Measurements from ENCODE around the gene MRPL19. TPM values are rescaled to one million over a fixed set of nuclear protein-coding genes. Genes with fewer than 3 reads are reported as not detected.

The MRPL19 gene
- total RNA-seq, 1 experiment from 2014 or later: 65.3 TPM

GRCh38 chr2:75622500-75622899 lies 24.1 kb upstream of the MRPL19 start:
- H3K36me3 ChIP-seq (ENCODE audit: control insufficient read depth in 1 of 2, insufficient read depth in 2 of 2, low read length in 2 of 2): no peaks in the 10 kb centered on the region
- no peaks in the 10 kb centered on the region for H3K9me3 ChIP-seq (ENCODE audit: control insufficient read depth in 1 of 2, insufficient read depth in 1 of 2, low read depth in 1 of 2, low read length in 2 of 2)
- no TSS peak for BruUV-seq (replicated peaks)
- H3K4me3 ChIP-seq (replicated peaks in 1 of 2; ENCODE audit: low read depth in 1 of 2, low read length in 2 of 2): no peak overlapping the region
- H2AFZ ChIP-seq (ENCODE audit: low read depth, low read length, poor library complexity, severe bottlenecking): no peak overlapping the region
- H3K9me2 ChIP-seq (ENCODE audit: insufficient read depth): no peaks in the 10 kb centered on the region
- no peaks in the 10 kb centered on the region for H3K79me2 ChIP-seq (ENCODE audit: insufficient read depth, low read length)
- POLR2A ChIA-PET: no interaction called here
- RAD21 ChIA-PET (ENCODE audit: low non-redundant PET in 1 of 2, low total read pairs in 2 of 2, uncharacterized antibody in 2 of 2, unreplicated experiment in 2 of 2): no interaction called here
- TF ChIP-seq CTCF (IDR thresholded peaks at IDR 0.05 in 2 of 3, conservative IDR thresholded peaks at IDR 0.05 in 1 of 3; ENCODE audit: borderline replicate concordance in 1 of 3, insufficient read depth in 1 of 3, low read depth in 2 of 3, low read length in 2 of 3) (no peak), JUND (IDR thresholded peaks at IDR 0.05) (no peak), MAX (IDR thresholded peaks at IDR 0.05) (no peak), CEBPB (IDR thresholded peaks at IDR 0.05; ENCODE audit: low read depth) (no peak), TCF7L2 (IDR thresholded peaks at IDR 0.05; ENCODE audit: borderline replicate concordance, extremely low read depth, insufficient read depth, insufficient read length) (no peak), SP1 (IDR thresholded peaks at IDR 0.05; ENCODE audit: low read depth) (no peak), RAD21 (IDR thresholded peaks at IDR 0.05; ENCODE audit: low read depth) (no peak)
- H3K4me2 ChIP-seq (ENCODE audit: low read length): no peak overlapping the region
- H3K27me3 ChIP-seq (ENCODE audit: insufficient read depth, low read length): no peaks in the 10 kb centered on the region
- intact Hi-C loops (cut with micrococcal nuclease): no loop called here
- no peak for DNase-seq (ENCODE audit: low read depth, low spot score)
- ATAC-seq: no peak
- peaks cover 0 to 4% of the 10 kb centered on the region in 2 experiments; a peak in 1 of 4 replicates for H3K4me1 ChIP-seq (ENCODE audit: control insufficient read depth in 1 of 2, insufficient read depth in 2 of 2, low read length in 2 of 2)
- no peak overlapping the region for H3K27ac ChIP-seq (ENCODE audit: low read depth, low read length)
- H4K20me1 ChIP-seq (ENCODE audit: insufficient read depth): no peaks in the 10 kb centered on the region
- CTCF ChIA-PET: no interaction called here
- no peak overlapping the region for H3K9ac ChIP-seq (ENCODE audit: low read length)

GRCh38 chr2:75622929-75623328 lies 23.7 kb upstream of the MRPL19 start:
- CTCF ChIA-PET: no interaction called here
- Histone ChIP-seq H3K9me3 (ENCODE audit: control insufficient read depth in 1 of 2, insufficient read depth in 1 of 2, low read depth in 1 of 2, low read length in 2 of 2) (no peaks in the 10 kb centered on the region), H3K27me3 (ENCODE audit: insufficient read depth, low read length) (no peaks in the 10 kb centered on the region), H2AFZ (ENCODE audit: low read depth, low read length, poor library complexity, severe bottlenecking) (no peak overlapping the region), H3K4me1 (ENCODE audit: control insufficient read depth in 1 of 2, insufficient read depth in 2 of 2, low read length in 2 of 2) (peaks cover 0 to 4% of the 10 kb centered on the region in 2 experiments; a peak in 1 of 4 replicates), H4K20me1 (ENCODE audit: insufficient read depth) (no peaks in the 10 kb centered on the region), H3K79me2 (ENCODE audit: insufficient read depth, low read length) (no peaks in the 10 kb centered on the region), H3K27ac (ENCODE audit: low read depth, low read length) (no peak overlapping the region), H3K9me2 (ENCODE audit: insufficient read depth) (no peaks in the 10 kb centered on the region), H3K4me3 (replicated peaks in 1 of 2; ENCODE audit: low read depth in 1 of 2, low read length in 2 of 2) (no peak overlapping the region), H3K4me2 (ENCODE audit: low read length) (no peak overlapping the region), H3K9ac (ENCODE audit: low read length) (no peak overlapping the region), H3K36me3 (ENCODE audit: control insufficient read depth in 1 of 2, insufficient read depth in 2 of 2, low read length in 2 of 2) (no peaks in the 10 kb centered on the region)
- no peak for TF ChIP-seq ELF1 (IDR thresholded peaks at IDR 0.05; ENCODE audit: borderline replicate concordance, low read depth)
- TF ChIP-seq SP1 (IDR thresholded peaks at IDR 0.05; ENCODE audit: low read depth): no peak
- no peak for TF ChIP-seq RAD21 (IDR thresholded peaks at IDR 0.05; ENCODE audit: low read depth)
- TF ChIP-seq ZFX (IDR thresholded peaks at IDR 0.05): no peak
- TF ChIP-seq, protein P1, sequence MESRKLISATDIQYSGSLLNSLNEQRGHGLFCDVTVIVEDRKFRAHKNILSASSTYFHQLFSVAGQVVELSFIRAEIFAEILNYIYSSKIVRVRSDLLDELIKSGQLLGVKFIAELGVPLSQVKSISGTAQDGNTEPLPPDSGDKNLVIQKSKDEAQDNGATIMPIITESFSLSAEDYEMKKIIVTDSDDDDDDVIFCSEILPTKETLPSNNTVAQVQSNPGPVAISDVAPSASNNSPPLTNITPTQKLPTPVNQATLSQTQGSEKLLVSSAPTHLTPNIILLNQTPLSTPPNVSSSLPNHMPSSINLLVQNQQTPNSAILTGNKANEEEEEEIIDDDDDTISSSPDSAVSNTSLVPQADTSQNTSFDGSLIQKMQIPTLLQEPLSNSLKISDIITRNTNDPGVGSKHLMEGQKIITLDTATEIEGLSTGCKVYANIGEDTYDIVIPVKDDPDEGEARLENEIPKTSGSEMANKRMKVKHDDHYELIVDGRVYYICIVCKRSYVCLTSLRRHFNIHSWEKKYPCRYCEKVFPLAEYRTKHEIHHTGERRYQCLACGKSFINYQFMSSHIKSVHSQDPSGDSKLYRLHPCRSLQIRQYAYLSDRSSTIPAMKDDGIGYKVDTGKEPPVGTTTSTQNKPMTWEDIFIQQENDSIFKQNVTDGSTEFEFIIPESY (IDR thresholded peaks at IDR 0.05; ENCODE audit: extremely low read depth, insufficient replicate concordance, low read length): no peak
- TF ChIP-seq POLR2A (IDR thresholded peaks at IDR 0.05; ENCODE audit: borderline replicate concordance, extremely low read depth, insufficient read depth, insufficient read length): no peak
- TF ChIP-seq TCF7L2 (IDR thresholded peaks at IDR 0.05; ENCODE audit: borderline replicate concordance, extremely low read depth, insufficient read depth, insufficient read length): no peak
- TF ChIP-seq JUND (IDR thresholded peaks at IDR 0.05): no peak
- no peak for TF ChIP-seq ATF3 (IDR thresholded peaks at IDR 0.05)
- no peak for TF ChIP-seq EZH2phosphoT487 (IDR thresholded peaks at IDR 0.05; ENCODE audit: borderline replicate concordance)
- no peak for TF ChIP-seq ZNF274 (IDR thresholded peaks at IDR 0.05; ENCODE audit: low read depth, low read length)
- DNase-seq (ENCODE audit: low read depth, low spot score) (no peak), ATAC-seq (no peak)
- RAD21 ChIA-PET (ENCODE audit: low non-redundant PET in 1 of 2, low total read pairs in 2 of 2, uncharacterized antibody in 2 of 2, unreplicated experiment in 2 of 2): no interaction called here
- no TSS peak for BruUV-seq (replicated peaks)
- intact Hi-C loops (cut with micrococcal nuclease): no loop called here
- POLR2A ChIA-PET: no interaction called here

All from HCT116 (cell line).